ELR (cell line): ENCODE measurements around the gene DUSP22.
"Not testable (repeated sequence)": the region's sequence is repeated elsewhere in the genome, so short reads cannot be mapped to it uniquely, and the experiment has no call there.

ENCODE experiments used
- DNase-seq: peaks from one replicate; pipeline ENCODE4 v3.0.0-alpha.2; 2015; ENCODE audit warnings: low read depth

Gene DUSP22, protein sequence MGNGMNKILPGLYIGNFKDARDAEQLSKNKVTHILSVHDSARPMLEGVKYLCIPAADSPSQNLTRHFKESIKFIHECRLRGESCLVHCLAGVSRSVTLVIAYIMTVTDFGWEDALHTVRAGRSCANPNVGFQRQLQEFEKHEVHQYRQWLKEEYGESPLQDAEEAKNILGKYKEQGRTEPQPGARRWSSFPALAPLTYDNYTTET

GRCh38 chr6:291697-292505 lies at the start of gene DUSP22:
Gene DUSP22 (plus strand): TSS chr6:292487. CDS start chr6:292540, 53 bp downstream.
- DNase-seq, result peak; percentile 81

DNA sequence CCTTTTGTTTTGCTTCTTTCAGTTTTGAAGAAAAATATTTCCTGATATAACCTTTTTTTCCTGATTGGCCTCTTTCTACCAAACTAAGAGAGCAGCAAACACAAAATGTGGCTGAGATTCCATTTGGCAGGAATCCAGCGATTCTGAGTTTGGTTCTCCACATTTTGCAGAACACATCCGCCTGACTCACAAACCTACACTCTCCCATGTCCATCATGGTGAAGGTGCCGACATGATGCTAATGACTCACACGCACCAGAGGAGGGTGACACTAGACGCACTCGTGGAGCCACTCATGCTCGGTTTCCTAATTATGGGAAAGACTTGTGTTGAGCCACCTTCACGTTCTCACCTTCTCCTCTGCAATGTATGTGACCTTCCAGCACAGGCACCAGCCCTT lies 45.9 kb upstream of the DUSP22 start:
- no peak for DNase-seq

DNA sequence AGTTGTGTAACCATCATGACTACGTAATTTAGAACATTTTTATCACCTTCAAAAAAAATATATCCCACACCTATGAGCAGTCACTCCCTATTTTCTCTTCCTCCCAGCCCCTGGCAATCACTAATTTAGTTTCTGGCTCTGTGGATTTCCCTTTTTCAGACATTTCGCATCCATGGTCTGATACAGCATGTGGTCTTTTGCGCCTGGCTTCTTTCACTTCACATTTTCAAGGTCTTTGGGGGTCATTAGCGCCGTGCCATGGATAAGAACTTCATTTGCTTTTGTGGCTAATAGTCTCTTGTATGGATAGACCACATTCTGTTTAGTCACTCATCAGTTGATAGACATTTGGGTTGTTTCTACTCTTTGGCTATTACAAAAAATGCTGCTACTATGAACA lies 44.9 kb upstream of the DUSP22 start:
- DNase-seq, result no peak

GRCh38 chr6:248046-248445 lies 44.2 kb upstream of the DUSP22 start:
- not testable (repeated sequence) for DNase-seq

- DNase-seq, result no peak
Measured at GRCh38 chr6:250676-251075, 41.6 kb upstream of the DUSP22 start.

- peak; percentile 10 for DNase-seq
Measured at GRCh38 chr6:251920-252319, 40.4 kb upstream of the DUSP22 start.

GRCh38 chr6:252775-253535 lies 39.3 kb upstream of the DUSP22 start:
- no peak for DNase-seq

DNA sequence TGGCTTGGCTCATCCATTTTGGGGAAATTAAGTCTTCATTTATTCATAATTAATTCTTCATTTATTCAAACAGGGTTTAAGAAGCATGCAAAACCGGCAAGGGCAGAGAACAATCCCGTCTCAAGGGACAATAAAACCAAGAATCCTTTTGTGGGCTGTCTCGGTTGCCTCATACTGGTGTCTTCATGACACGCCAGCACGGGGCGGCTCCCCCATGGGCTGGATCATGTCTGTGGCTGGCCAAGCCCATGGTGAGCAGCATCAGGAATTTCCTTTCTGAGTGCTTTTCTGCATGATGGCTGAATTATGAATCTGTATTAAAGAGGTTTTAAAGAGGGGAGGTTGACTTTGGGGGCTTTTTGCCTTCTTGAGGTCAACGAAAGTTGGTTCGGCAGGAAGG lies 38.3 kb upstream of the DUSP22 start:
- DNase-seq, result no peak

DNA sequence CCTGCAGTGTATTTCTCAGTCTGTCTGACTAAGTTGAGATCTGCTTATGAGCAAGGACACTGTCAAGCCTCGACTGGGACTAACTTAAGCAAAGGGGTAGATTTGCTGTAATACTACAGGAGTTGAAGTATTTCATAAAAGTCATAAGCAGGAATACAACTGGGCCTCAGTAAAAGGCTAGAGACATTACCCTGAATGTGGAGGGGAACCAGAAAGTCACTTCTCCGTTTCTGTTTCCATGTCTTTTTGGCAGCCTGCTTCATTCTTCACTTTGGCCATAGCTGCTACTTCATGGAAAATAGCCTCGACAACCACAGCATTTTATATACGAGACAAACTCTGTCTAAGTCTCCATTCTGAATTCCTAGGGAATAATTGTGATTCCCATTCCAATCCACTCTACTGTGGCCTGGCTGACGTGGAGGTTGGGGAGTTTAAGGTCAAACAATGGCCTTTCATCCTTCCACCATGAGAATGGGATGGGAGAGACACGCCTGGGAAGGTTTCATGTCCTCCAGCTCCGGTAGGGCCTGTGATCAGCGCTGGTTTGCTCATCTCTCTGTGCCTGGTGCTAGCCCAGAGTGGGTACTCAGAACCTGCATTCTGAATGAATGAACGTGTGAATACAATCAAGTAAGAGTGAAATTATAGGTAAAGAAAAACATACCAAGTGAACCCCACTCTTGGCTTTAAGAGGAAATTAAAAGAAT lies 37.1 kb upstream of the DUSP22 start:
- DNase-seq, result no peak

GRCh38 chr6:255751-256083 lies 36.6 kb upstream of the DUSP22 start:
- no peak for DNase-seq

DNA sequence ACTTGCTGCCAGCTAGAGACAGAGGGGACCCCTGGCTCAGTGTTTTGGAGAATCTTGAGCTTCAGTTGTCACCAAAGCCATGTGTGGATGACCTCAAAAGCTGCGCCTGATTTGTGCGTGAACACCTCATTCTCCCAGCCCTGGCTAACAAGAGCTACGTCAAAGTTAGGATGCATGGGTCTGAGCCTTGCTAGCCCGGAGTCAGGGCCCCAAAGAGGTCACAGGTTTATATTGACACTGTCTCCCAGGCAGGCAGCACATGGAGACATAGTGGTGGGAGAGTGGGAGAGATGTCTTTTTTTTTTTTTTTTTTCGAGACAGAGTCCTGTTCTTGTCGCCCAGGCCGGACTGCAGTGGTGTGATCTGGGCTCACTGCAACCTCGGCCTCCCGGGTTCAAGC lies 36.1 kb upstream of the DUSP22 start:
- DNase-seq, result no peak

- peak; percentile 3 for DNase-seq
Measured at GRCh38 chr6:257031-257725, 35.1 kb upstream of the DUSP22 start.

DNA sequence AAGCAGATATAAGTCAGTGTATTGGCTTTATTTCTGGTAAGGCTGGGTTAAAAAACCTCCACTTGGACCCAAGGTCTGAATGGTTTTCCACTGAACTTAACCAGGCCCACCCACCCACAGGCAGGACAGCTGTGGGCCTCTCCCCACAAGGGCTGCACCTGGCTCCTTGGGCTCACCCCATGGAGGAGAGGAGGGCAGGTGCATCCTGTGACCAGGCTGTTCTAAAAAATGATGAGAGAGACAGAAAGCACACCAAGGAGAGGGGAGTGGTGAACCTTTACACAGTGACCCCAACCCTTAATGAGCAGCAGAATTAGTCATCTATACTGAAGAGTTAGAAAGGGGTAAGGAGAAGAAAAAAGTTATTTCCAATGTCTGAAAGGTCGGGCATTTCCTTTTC lies 34.5 kb upstream of the DUSP22 start:
- no peak for DNase-seq

GRCh38 chr6:259316-259715 lies 33.0 kb upstream of the DUSP22 start:
- DNase-seq, result no peak

DNA sequence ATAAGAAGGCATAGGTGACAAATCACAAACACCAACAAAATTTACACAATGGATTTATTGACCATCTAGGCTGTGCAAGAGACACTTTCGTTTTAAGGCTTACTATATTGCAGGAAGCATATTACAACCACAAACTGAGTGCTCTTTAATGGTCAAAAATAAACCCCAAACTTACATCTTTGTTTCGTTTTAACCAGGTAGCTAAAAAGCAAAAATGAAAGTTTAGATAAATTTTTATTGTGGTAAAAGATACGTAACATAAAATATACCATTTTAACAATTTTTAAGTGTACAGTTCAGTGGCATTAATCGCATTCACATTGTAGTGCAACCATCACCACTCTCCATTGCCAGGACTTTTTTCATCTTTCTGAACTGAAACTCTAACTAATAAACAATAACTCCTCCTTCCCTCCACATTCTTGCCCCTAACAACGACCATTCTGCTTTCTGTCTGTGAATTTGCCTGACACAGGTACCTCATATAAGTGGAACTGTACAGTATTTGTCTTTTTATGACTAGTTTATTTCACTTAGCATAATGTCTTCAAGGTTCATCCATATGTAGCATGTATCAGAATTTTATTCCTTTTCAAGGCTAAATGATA lies 32.3 kb upstream of the DUSP22 start:
- no peak for DNase-seq

- no peak for DNase-seq
Measured at GRCh38 chr6:264626-265025, 27.7 kb upstream of the DUSP22 start.

DNA sequence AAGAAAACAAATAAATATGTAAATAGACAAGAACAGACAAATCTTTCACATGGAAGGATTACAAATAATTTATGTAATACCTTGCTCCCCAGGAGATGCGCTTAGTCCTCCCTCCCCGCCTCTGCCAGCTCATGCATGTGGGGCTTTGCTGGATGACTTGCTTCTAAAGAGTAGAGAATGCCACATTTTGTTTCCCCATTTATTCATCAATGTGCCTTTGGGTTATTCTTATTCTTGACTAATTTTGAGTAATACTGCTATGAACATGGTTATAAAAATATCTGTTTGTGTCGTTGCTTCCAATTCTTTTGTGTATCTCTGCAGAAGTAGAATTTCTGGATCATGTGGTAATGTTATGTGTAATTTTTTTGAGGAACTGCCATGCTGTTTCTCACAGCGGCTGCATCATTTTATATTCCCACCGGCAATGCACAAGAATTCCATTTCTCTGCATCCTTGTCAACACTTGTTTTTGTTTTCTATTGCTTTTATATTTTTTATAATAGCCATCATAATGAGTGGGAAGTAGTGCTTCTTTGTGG lies 23.8 kb upstream of the DUSP22 start:
- DNase-seq, result no peak

DNA sequence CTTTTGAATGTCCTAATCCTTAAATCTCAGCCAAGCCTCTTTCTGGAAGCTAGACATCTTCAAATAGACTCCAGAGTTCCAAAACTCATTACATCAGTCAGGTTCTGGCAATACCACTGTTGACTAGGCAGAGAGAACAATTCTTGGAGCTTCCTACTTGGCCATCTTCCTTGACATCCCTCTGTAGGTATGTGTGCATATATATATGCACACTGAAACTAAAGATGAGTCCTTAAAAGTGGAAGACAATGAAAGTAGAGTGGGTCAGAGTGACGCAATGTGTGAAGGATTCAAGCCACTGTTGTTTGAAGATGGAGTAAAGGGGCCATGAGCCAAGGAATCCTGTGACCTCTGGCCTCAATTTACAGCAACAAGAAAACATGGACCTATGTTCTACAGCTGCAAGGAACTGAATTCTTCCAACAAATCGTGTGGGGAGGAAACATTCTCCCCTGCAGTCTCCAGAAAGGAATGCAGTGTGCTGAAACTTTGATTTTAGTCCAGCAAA lies 18.7 kb upstream of the DUSP22 start:
- DNase-seq, result no peak

DNA sequence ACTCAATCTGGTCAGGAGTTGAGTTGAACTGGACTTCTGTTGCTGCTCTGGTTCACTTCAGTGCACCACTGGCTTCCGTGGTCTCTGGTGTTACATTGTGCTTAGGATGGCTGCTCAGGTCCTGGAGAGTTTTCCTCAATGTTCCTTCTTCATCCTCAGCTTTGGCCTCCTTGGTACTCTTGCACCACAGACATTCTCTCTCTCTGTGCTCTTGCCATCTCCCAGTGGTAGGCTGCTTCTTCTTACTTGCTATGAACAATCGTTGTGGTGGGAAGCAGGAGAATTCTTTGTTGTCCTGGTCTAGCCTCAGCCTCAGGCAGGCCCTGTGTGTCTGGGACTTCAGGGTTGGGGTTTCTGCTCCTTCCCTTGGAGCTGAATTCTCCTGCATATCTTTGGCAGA lies 14.5 kb upstream of the DUSP22 start:
- no peak for DNase-seq

GRCh38 chr6:278494-278893 lies 13.8 kb upstream of the DUSP22 start:
- DNase-seq, result no peak
